T-helper 17 cell (primary cell): ENCODE measurements around the gene TMEM200C. TPM values are rescaled to one million over a fixed set of nuclear protein-coding genes. Genes with fewer than 3 reads are reported as not detected.
A peak's percentile ranks its signal among the peaks of the same experiment; 100 is the strongest.

Experiments used
- ATAC-seq: fragments of 150-1000 bp; cut with Tn5 transposase; 2 replicates; pipeline ENCODE4 v1.10.0; 2021; ENCODE audit warnings: mild to moderate bottlenecking, moderate library complexity
- DNase-seq, 3 donors: peaks; one replicate each; pipeline versions ENCODE4 v3.0.0 to v3.0.0-alpha.2; 2020 to 2021
- H3K9me3 ChIP-seq: one replicate; pipeline ENCODE4 v1.7.0; 2013; ENCODE audit warnings: low read length, mild to moderate bottlenecking; ENCODE audit not compliant: control insufficient read depth, poor library complexity, severe bottlenecking
- H3K27ac Mint-ChIP-seq: one replicate; pipeline ENCODE4 v1.8.0; 2022; ENCODE audit warnings: mild to moderate bottlenecking, moderate library complexity, mixed read lengths
- H3K27me3 Mint-ChIP-seq: one replicate; pipeline ENCODE4 v1.8.0; 2022; ENCODE audit warnings: mixed read lengths
- H3K36me3 Mint-ChIP-seq: one replicate; pipeline ENCODE4 v1.8.0; 2022; ENCODE audit warnings: low read depth, mixed read lengths
- H3K4me1 Mint-ChIP-seq: one replicate; pipeline ENCODE4 v1.8.0; 2022; ENCODE audit warnings: mild to moderate bottlenecking, mixed read lengths
- H3K4me3 Mint-ChIP-seq: one replicate; pipeline ENCODE4 v1.8.0; 2022; ENCODE audit warnings: mild to moderate bottlenecking, moderate library complexity, mixed read lengths
- total RNA-seq, 4 donors: library from RNA in 2 of 4; stranded (reverse) in 2 of 4; gene quantifications; one replicate each; pipeline ENCODE4 v1.2.3 and lab custom pipeline; 2022 to 2026

TMEM200C gene
- total RNA-seq, 2 donors from 2014 or later, result not detected

DNA sequence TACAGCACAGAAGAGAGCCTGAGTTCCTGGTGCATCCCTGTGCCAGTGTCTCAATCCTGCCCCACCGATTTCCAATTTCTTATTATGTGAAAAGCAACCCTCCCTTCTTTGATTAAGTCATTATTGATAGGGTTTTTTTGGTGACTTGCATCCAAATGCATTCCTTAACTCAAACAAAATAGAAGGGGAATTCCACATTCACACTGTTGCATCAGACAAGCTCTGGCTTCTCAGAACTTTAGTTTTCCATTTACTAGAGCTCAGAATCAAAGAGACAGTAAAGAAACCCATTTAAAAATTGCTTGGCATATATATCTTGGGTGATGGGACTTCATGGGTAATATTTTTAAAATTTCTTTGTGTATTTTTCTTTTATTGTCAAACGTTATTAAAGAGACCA, 13.8 kb upstream of the TMEM200C start:
- no peak for ATAC-seq
- no peaks in the 10 kb centered on the region for H3K9me3 ChIP-seq
- H3K4me3 Mint-ChIP-seq, result no peak overlapping the region
- no peaks in the 10 kb centered on the region for H3K4me1 Mint-ChIP-seq
- H3K36me3 Mint-ChIP-seq, result no peaks in the 10 kb centered on the region
- H3K27me3 Mint-ChIP-seq, result peaks cover 20% of the 10 kb centered on the region
- H3K27ac Mint-ChIP-seq, result no peak overlapping the region
- no peak for DNase-seq

- H3K27me3 Mint-ChIP-seq, result peaks cover 46% of the 10 kb centered on the region
- H3K36me3 Mint-ChIP-seq, result no peaks in the 10 kb centered on the region
- H3K4me3 Mint-ChIP-seq, result no peak overlapping the region
- DNase-seq, result no peak
- H3K4me1 Mint-ChIP-seq, result no peaks in the 10 kb centered on the region
- ATAC-seq, result no peak
- H3K27ac Mint-ChIP-seq, result no peak overlapping the region
- no peaks in the 10 kb centered on the region for H3K9me3 ChIP-seq
These were observed 8.1 kb upstream of the TMEM200C start for GRCh38 chr18:5903386-5903785.

- Mint-ChIP-seq H3K36me3 (no peaks in the 10 kb centered on the region), H3K27ac (no peak overlapping the region), H3K4me3 (no peak overlapping the region), H3K4me1 (no peaks in the 10 kb centered on the region), H3K27me3 (peaks cover 57% of the 10 kb centered on the region)
- H3K9me3 ChIP-seq, result no peaks in the 10 kb centered on the region
- DNase-seq (no peak), ATAC-seq (no peak)
These were observed 4.9 kb upstream of the TMEM200C start for GRCh38 chr18:5900262-5900661.

DNA sequence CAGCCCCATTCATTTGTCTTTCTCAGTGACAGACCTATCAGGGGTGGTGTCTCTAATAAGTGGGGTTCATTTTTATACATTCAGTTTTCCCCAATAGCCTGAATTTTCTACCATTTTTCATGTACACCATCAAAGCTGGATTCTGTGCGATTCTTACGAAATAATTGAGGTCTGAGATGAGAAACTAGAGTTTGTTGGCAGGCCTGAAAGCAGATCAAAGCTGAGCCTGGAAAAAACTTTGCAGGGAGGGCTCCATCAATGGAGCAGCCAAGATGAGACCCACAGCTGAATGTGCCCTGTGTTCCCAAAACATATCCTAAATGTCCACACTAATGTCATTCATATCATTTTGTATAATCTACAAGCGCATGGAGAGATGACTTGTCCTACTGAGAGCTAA, 4.5 kb upstream of the TMEM200C start:
- DNase-seq (no peak), ATAC-seq (no peak)
- peaks cover 57% of the 10 kb centered on the region for H3K27me3 Mint-ChIP-seq
- H3K27ac Mint-ChIP-seq, result no peak overlapping the region
- H3K4me3 Mint-ChIP-seq, result no peak overlapping the region
- no peaks in the 10 kb centered on the region for H3K9me3 ChIP-seq
- H3K36me3 Mint-ChIP-seq, result no peaks in the 10 kb centered on the region
- H3K4me1 Mint-ChIP-seq, result no peaks in the 10 kb centered on the region

DNA sequence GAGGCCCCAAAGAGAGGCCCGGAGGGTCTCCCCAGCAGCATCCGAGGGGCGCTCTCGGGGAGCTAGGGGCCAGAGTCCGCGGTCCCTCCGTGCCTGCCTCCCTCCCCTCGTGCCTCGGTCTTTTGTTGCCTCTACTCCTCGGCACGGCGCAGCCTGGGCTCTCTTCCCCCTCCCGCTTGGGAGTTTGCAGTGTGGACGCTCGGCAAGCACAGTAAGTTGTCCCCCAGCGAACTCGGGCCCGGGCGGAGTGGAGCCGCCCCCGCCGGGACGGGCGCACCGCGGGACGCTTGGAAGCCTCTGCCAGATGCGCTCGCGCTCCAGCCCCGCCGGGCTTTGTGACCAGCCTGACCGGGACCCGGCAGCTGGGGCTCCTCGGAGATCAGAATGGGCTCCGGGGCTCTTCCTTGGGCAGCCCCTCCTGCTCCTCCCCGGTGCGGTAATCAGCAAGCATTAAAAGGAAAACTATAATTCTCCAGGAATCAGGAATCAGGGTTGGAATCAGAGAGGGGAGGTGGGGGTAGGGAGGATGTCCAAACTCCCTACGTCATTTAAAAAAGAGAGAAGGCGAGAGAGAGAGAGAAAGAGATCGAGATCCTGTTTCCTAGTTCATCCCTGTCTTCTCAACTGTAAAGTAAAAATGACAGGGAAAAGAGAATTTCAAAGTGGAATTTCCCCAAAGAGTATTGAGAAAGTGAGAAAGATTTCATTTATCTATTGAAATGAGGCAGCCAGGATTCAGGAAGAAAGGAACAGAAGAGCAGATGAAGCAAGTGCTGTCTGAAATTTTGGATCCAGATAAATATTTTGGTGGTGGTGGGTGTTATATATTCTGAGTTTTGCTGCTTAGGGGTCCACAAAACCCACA, 786 bp upstream of the TMEM200C start:
- ATAC-seq, result no peak
- DNase-seq, result no peak
- Mint-ChIP-seq H3K36me3 (no peaks in the 10 kb centered on the region), H3K27ac (no peak overlapping the region), H3K4me3 (peak overlapping the region; percentile 66), H3K27me3 (peaks cover 84% of the 10 kb centered on the region), H3K4me1 (no peaks in the 10 kb centered on the region)
- no peaks in the 10 kb centered on the region for H3K9me3 ChIP-seq

GRCh38 chr18:5894611-5895298, 567 bp downstream of the TMEM200C start:
- Mint-ChIP-seq H3K36me3 (no peaks in the 10 kb centered on the region), H3K4me3 (peak overlapping the region; percentile 53), H3K27me3 (peaks cover 71% of the 10 kb centered on the region), H3K4me1 (no peaks in the 10 kb centered on the region), H3K27ac (no peak overlapping the region)
- no peaks in the 10 kb centered on the region for H3K9me3 ChIP-seq
- DNase-seq, result no peak
- ATAC-seq, result no peak

DNA sequence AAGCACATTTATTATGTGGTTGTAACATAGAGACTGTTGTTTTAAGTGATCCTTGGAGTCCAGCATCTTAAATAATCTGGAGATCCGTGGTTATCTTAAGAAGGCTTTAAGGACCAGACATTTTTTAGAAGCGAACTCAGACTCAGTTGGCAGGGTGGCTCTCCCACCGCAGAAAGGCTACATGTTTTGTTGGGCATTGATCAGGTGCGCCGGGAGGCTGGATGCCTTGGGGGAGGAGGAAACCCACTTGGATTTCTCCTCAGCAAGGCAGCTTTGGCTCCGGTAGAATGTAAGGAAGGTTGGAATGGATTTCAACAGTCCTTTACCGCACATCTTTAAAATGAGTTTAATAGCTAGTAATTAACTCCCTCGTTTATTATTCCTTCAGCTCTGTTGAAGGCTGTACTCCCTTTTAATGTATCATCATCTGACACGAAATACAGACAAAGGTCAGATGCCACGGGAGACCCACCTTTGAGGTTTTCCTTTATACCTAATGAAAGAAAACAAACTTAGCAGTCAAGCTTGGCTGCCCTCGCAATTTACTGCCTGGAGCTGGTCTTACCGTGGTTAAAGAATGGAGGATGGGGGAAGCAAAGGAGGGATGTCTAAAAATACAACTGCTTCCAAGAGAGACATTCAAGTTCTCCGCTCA, 1.2 kb downstream of the TMEM200C start:
- no peaks in the 10 kb centered on the region for H3K4me1 Mint-ChIP-seq
- DNase-seq, result no peak
- no peaks in the 10 kb centered on the region for H3K9me3 ChIP-seq
- H3K27ac Mint-ChIP-seq, result no peak overlapping the region
- H3K27me3 Mint-ChIP-seq, result peaks cover 72% of the 10 kb centered on the region
- H3K36me3 Mint-ChIP-seq, result no peaks in the 10 kb centered on the region
- H3K4me3 Mint-ChIP-seq, result peak overlapping the region; percentile 53
- no peak for ATAC-seq

DNA sequence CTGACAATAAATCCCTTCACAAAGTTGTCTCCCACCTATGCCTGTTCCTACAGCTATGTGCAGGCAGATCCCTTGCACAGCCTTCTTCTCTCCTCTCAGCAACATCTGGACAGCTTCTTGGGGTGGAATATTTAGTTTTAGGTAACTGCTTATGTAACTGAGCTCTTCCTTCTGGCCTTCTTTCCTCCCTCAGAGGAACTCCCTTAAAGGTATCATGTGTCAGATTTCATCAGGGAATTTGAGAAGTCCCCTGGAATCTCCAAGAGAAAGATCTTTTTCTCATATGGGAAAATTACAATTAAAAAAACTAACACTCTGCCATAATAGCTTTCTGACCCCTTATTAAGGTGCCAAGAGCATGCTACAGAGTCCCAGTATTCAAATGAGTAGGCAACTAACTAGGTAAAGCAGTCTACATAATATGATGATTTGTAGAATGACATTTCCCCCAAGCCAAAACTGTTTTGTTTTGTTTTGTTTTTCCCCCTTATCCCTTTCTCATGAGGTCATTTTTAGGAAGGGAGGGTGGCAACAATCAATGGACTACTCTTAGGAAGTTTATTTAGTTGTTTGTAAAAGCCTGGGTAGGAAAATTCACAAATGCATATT, 2.4 kb downstream of the TMEM200C start:
- H3K27me3 Mint-ChIP-seq, result peaks cover 71% of the 10 kb centered on the region
- H3K9me3 ChIP-seq, result no peaks in the 10 kb centered on the region
- H3K4me1 Mint-ChIP-seq, result no peaks in the 10 kb centered on the region
- no peak overlapping the region for H3K4me3 Mint-ChIP-seq
- no peak for DNase-seq
- H3K36me3 Mint-ChIP-seq, result no peaks in the 10 kb centered on the region
- no peak overlapping the region for H3K27ac Mint-ChIP-seq
- ATAC-seq, result no peak

- Mint-ChIP-seq H3K4me3 (peak overlapping the region; percentile 68), H3K4me1 (no peaks in the 10 kb centered on the region), H3K36me3 (no peaks in the 10 kb centered on the region), H3K27me3 (peaks cover 69% of the 10 kb centered on the region), H3K27ac (no peak overlapping the region)
- ATAC-seq, result no peak
- H3K9me3 ChIP-seq, result no peaks in the 10 kb centered on the region
- DNase-seq, result no peak
These were observed 3.5 kb downstream of the TMEM200C start for GRCh38 chr18:5891854-5892215.

GRCh38 chr18:5891184-5891853, 4.0 kb downstream of the TMEM200C start:
- peaks cover 64% of the 10 kb centered on the region for H3K27me3 Mint-ChIP-seq
- H3K4me3 Mint-ChIP-seq, result peak overlapping the region; percentile 68
- no peak overlapping the region for H3K27ac Mint-ChIP-seq

DNA sequence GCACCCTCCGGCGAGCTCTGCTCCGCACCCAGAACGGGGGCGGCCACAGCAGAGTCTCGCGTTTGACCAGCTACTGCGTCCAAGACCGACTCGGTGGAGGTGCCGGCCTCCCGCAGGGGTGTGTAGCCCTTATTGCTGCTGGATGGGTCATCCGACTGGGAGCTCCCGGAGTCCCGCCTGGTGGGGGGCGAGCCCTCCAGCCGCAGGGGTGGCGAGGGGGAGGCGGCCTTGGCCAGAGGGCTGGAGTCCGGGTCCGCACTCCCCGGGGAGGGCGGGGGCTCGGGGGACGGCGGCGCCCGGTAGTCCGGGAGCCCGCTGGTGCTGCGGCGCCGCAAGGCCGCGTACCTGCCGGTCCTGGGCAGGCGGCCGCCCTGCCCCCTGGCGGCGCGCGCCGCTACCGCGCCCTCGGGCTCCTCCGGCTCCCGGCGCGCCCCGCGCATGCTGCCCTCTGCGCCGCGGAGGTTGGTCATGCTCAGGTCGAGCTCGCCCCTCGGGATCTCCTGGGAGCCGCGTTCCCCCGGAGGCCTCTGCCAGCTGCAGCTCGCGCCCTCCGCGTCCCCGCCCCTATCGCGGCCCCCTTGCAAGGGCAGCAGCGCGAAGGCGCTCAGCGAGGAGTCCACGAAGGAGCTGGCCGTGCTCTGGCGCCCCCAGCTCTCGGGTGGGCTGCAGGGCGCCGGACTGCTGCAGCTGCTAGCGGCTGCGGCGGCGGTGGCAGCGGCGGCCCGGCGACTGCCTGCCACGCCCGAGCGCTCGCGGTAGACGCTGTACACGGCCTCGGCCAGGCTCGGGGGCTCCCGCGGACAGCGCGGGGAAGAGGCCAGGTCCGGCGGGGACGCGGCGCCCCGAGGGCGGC, 4.8 kb downstream of the TMEM200C start:
- no peak overlapping the region for H3K4me3 Mint-ChIP-seq
- no peaks in the 10 kb centered on the region for H3K4me1 Mint-ChIP-seq
- H3K27me3 Mint-ChIP-seq, result peaks cover 59% of the 10 kb centered on the region
- ATAC-seq (peak; percentile 73), DNase-seq (peak in 1 of 3 donors; percentile 12)
- no peaks in the 10 kb centered on the region for H3K9me3 ChIP-seq
- H3K36me3 Mint-ChIP-seq, result no peaks in the 10 kb centered on the region
- H3K27ac Mint-ChIP-seq, result no peak overlapping the region

More at GRCh38 chr18:5891184-5891853, 4.0 kb downstream of the TMEM200C start:
- no peaks in the 10 kb centered on the region for H3K36me3 Mint-ChIP-seq
- ATAC-seq (no peak), DNase-seq (no peak)
- no peaks in the 10 kb centered on the region for H3K4me1 Mint-ChIP-seq
- H3K9me3 ChIP-seq, result no peaks in the 10 kb centered on the region

GRCh38 chr18:5885361-5885760, 10.0 kb downstream of the TMEM200C start:
- DNase-seq (no peak), ATAC-seq (no peak)
- H3K27ac Mint-ChIP-seq, result no peak overlapping the region
- no peak overlapping the region for H3K4me3 Mint-ChIP-seq
- H3K36me3 Mint-ChIP-seq, result no peaks in the 10 kb centered on the region
- H3K4me1 Mint-ChIP-seq, result no peaks in the 10 kb centered on the region
- H3K27me3 Mint-ChIP-seq, result peaks cover 27% of the 10 kb centered on the region
- no peaks in the 10 kb centered on the region for H3K9me3 ChIP-seq
